HCT116 (cell line): ENCODE data around the gene LDB2. TPM values are rescaled to one million over a fixed set of nuclear protein-coding genes. Genes with fewer than 3 reads are reported as not detected.

Experiments used
- ATAC-seq: fragments of 200-7000 bp; cut with Tn5 transposase; 2 replicates; pipeline ENCODE4 v1.9.1; 2020; ENCODE audit warnings: mild to moderate bottlenecking, moderate library complexity
- BruUV-seq: library from RNA; stranded (reverse); fragments of 400-500 nt; replicated peaks from 2 replicates; lab custom pipeline; 2021; lab: Mats Ljungman, UMichigan
- CTCF ChIA-PET: fragments of 300-600 bp; sonication (Branson Sonifier 250); formaldehyde crosslinking; loops from one replicate; lab custom pipeline; 2021; ENCODE audit warnings: antibody characterized with exemption; lab: Charles Lee
- POLR2A ChIA-PET: fragments of 300-600, 350-600 bp; sonication (Branson Sonifier 250); formaldehyde crosslinking; loops from one replicate; lab custom pipeline; 2021; ENCODE audit warnings: antibody characterized with exemption; lab: Charles Lee
- RAD21 ChIA-PET, 2 experiments: fragments of 300-600 bp; sonication (Branson Sonifier 250); formaldehyde crosslinking; loops; one replicate each; lab custom pipeline; 2023; ENCODE audit warnings: low total read pairs in 2 of 2; ENCODE audit not compliant: uncharacterized antibody in 2 of 2, unreplicated experiment in 2 of 2, low non-redundant PET in 1 of 2; lab: Charles Lee
- DNase-seq: peaks from one replicate; pipeline ENCODE4 v3.0.0-alpha.2; 2010; ENCODE audit warnings: low read depth, low spot score
- H2AFZ ChIP-seq: fragments of 200-600 bp; shearing (Covaris generic), sonication (generic); 2 replicates; pipeline ENCODE4 v1.6.1; 2017; ENCODE audit warnings: low read depth, mixed run types, mixed read lengths, antibody characterized with exemption, low read length; ENCODE audit not compliant: poor library complexity, severe bottlenecking
- H3K27ac ChIP-seq: 2 replicates; pipeline ENCODE4 v1.5.1; 2012; ENCODE audit warnings: low read depth, low read length
- H3K27me3 ChIP-seq: fragments of 200-600 bp; sonication (generic); 2 replicates; pipeline ENCODE4 v1.6.1; 2016; ENCODE audit warnings: mixed run types, low read length, mixed read lengths; ENCODE audit not compliant: insufficient read depth
- H3K36me3 ChIP-seq, 2 experiments: fragments of 200-500 bp in 1 of 2; fragments of 200-600 bp in 1 of 2; sonication (Bioruptor generic) in 1 of 2; sonication (generic) in 1 of 2; 2 replicates each; pipeline versions ENCODE4 v1.5.1 to v1.6.1; 2014 to 2016; ENCODE audit warnings: low read length in 2 of 2, inconsistent platforms in 1 of 2, mixed read lengths in 1 of 2, mixed run types in 1 of 2; ENCODE audit not compliant: insufficient read depth in 2 of 2, control insufficient read depth in 1 of 2
- H3K4me1 ChIP-seq, 2 experiments: fragments of 200-600 bp in 1 of 2; sonication (generic) in 1 of 2; 2 replicates each; pipeline versions ENCODE4 v1.5.1 to v1.6.1; 2012 to 2017; ENCODE audit warnings: low read length in 2 of 2, inconsistent platforms in 1 of 2, mild to moderate bottlenecking in 1 of 2, mixed read lengths in 1 of 2, mixed run types in 1 of 2, moderate library complexity in 1 of 2; ENCODE audit not compliant: insufficient read depth in 2 of 2, control insufficient read depth in 1 of 2
- H3K4me2 ChIP-seq: fragments of 200-600 bp; sonication (generic); 2 replicates; pipeline ENCODE4 v1.6.1; 2017; ENCODE audit warnings: mixed run types, low read length, mixed read lengths
- H3K4me3 ChIP-seq, 2 experiments: fragments of 200-600 bp in 1 of 2; sonication (generic) in 1 of 2; replicated peaks in 1 of 2; 2 replicates each; pipeline ENCODE4 v1.5.1; 2011 to 2016; ENCODE audit warnings: low read length in 2 of 2, control low read depth in 1 of 2, low read depth in 1 of 2, mild to moderate bottlenecking in 1 of 2, mixed read lengths in 1 of 2, mixed run types in 1 of 2
- H3K79me2 ChIP-seq: fragments of 200-600 bp; sonication (generic); 2 replicates; pipeline ENCODE4 v1.6.1; 2017; ENCODE audit warnings: mild to moderate bottlenecking, mixed run types, low read length, moderate library complexity, mixed read lengths; ENCODE audit not compliant: insufficient read depth
- H3K9ac ChIP-seq: fragments of 200-600 bp; sonication (generic); 2 replicates; pipeline ENCODE4 v1.6.1; 2016; ENCODE audit warnings: low read length, mixed read lengths
- H3K9me2 ChIP-seq: fragments of 200-600 bp; sonication (generic), shearing (Covaris generic); 2 replicates; pipeline ENCODE4 v1.6.1; 2017; ENCODE audit warnings: mixed run types, mild to moderate bottlenecking, moderate library complexity; ENCODE audit not compliant: insufficient read depth
- H3K9me3 ChIP-seq, 2 experiments: fragments of 200-500 bp in 1 of 2; fragments of 200-600 bp in 1 of 2; sonication (Bioruptor generic) in 1 of 2; sonication (generic) in 1 of 2; 2 replicates each; pipeline ENCODE4 v1.6.1; 2014 to 2017; ENCODE audit warnings: low read length in 2 of 2, mixed read lengths in 2 of 2, inconsistent platforms in 1 of 2, low read depth in 1 of 2, mild to moderate bottlenecking in 1 of 2, mixed run types in 1 of 2, moderate library complexity in 1 of 2; ENCODE audit not compliant: control insufficient read depth in 1 of 2, insufficient read depth in 1 of 2
- H4K20me1 ChIP-seq: fragments of 200-600 bp; sonication (generic), shearing (Covaris generic); 2 replicates; pipeline ENCODE4 v1.6.1; 2017; ENCODE audit warnings: mixed run types, mild to moderate bottlenecking, moderate library complexity; ENCODE audit not compliant: insufficient read depth
- ATF3 ChIP-seq: IDR thresholded peaks from 2 replicates; pipeline ENCODE4 v1.6.1; 2012
- CBX3 ChIP-seq: IDR thresholded peaks from 2 replicates; pipeline ENCODE4 v1.6.1; 2012; ENCODE audit warnings: low read depth
- CTCF ChIP-seq, 3 experiments: fragments of 200-600 bp in 1 of 3; sonication (generic) in 1 of 3; IDR thresholded peaks in 2 of 3; conservative IDR thresholded peaks in 1 of 3; 2 replicates each; pipeline ENCODE4 v1.5.1; 2012 to 2017; ENCODE audit warnings: low read depth in 2 of 3, low read length in 2 of 3, antibody characterized with exemption in 1 of 3, borderline replicate concordance in 1 of 3, control low read depth in 1 of 3, mild to moderate bottlenecking in 1 of 3, mixed read lengths in 1 of 3, mixed run types in 1 of 3, moderate library complexity in 1 of 3; ENCODE audit not compliant: insufficient read depth in 1 of 3
- ELF1 ChIP-seq: IDR thresholded peaks from 2 replicates; pipeline ENCODE4 v1.6.1; 2012; ENCODE audit warnings: low read depth, borderline replicate concordance
- EZH2phosphoT487 ChIP-seq: fragments of 200-600 bp; IDR thresholded peaks from 2 replicates; pipeline ENCODE4 v1.6.1; 2018; ENCODE audit warnings: antibody characterized with exemption, borderline replicate concordance
- POLR2AphosphoS5 ChIP-seq: IDR thresholded peaks from 2 replicates; pipeline ENCODE4 v1.6.1; 2011; ENCODE audit warnings: mild to moderate bottlenecking, low read depth, low read length, moderate library complexity
- YY1 ChIP-seq: IDR thresholded peaks from 2 replicates; pipeline ENCODE4 v1.6.1; 2011; ENCODE audit warnings: low read length, low read depth, moderate library complexity, mild to moderate bottlenecking; ENCODE audit not compliant: insufficient replicate concordance; ENCODE audit errors: extremely low read depth
- ZNF274 ChIP-seq: fragments of 200-500 bp; sonication (Bioruptor generic); IDR thresholded peaks from 2 replicates; pipeline ENCODE4 v1.6.1; 2014; ENCODE audit warnings: mild to moderate bottlenecking, low read depth, low read length, inconsistent platforms
- intact Hi-C: fragments of 100-400 bp; cut with micrococcal nuclease; formaldehyde crosslinking; loops from 2 replicates; pipeline ENCODE4 v1.10.0; 2022
- total RNA-seq: library from RNA; stranded (reverse); gene quantifications from one replicate; pipeline ENCODE4 v1.2.1, GENCODE V29; 2021; ENCODE audit not compliant: unreplicated experiment

LDB2 gene
- total RNA-seq, 1 experiment from 2014 or later = 0.12 TPM

GRCh38 chr4:16764622-16765021 is 133.8 kb downstream of the LDB2 start:
- Histone ChIP-seq H3K27ac (no peak overlapping the region), H3K9me3 (no peaks in the 10 kb centered on the region), H4K20me1 (no peaks in the 10 kb centered on the region), H3K4me2 (no peak overlapping the region), H3K9me2 (no peaks in the 10 kb centered on the region), H3K4me1 (no peaks in the 10 kb centered on the region), H3K9ac (no peak overlapping the region), H2AFZ (no peak overlapping the region), H3K4me3 (no peak overlapping the region), H3K79me2 (no peaks in the 10 kb centered on the region), H3K36me3 (no peaks in the 10 kb centered on the region), H3K27me3 (0 out of 2 replicates have a peak, but pooled peaks cover 3% of the 10 kb centered on the region)
- POLR2A ChIA-PET = no interaction called here
- no TSS peak for BruUV-seq
- CTCF ChIA-PET = interaction anchor here (1.0 to 1.5 kb wide), 4 partner anchors 10 to 560 kb away, joined by 3 to 5 read pairs (median 4); no protein-coding TSS in a partner anchor
- ATAC-seq (no peak), DNase-seq (no peak)
- RAD21 ChIA-PET = interaction anchor here in 1 of 2 experiments (0.6 kb wide), 1 partner anchor 693 kb away, joined by 5 read pairs; no protein-coding TSS in a partner anchor
- TF ChIP-seq POLR2AphosphoS5 (no peak), ATF3 (no peak), CBX3 (no peak), EZH2phosphoT487 (no peak), CTCF (IDR thresholded peaks at IDR 0.05 in 2 of 3, conservative IDR thresholded peaks at IDR 0.05 in 1 of 3; ENCODE audit: borderline replicate concordance in 1 of 3, insufficient read depth in 1 of 3, low read depth in 2 of 3, low read length in 2 of 3) (peak in 2 of 3 experiments; percentile 17 to 39; a peak in 2 of 6 replicates), ZNF274 (no peak), ELF1 (no peak), YY1 (no peak)
- intact Hi-C loops = no loop called here
